Neural cell (in vitro differentiated cells): ENCODE results near the gene TSPYL2. TPM values are rescaled to one million over a fixed set of nuclear protein-coding genes. Genes with fewer than 3 reads are reported as not detected.

Experiments used
- H2AFZ ChIP-seq: fragments of 200-600, 300-800 bp; sonication (generic), shearing (Covaris generic); 2 replicates; pipeline ENCODE4 v1.6.0; 2014; ENCODE audit warnings: low read depth, mild to moderate bottlenecking, antibody characterized with exemption, low read length, moderate library complexity
- H3F3A ChIP-seq: fragments of 200-600 bp; shearing (Covaris generic); 2 replicates; pipeline ENCODE4 v1.6.1; 2016; ENCODE audit warnings: mild to moderate bottlenecking, moderate library complexity, mixed read lengths, antibody characterized with exemption, low read length; ENCODE audit not compliant: insufficient read depth, poor library complexity, severe bottlenecking
- H3K27ac ChIP-seq: fragments of 200-600, 300-800 bp; sonication (generic), shearing (Covaris generic); 2 replicates; pipeline ENCODE4 v1.5.1; 2014; ENCODE audit warnings: mild to moderate bottlenecking, low read length, moderate library complexity
- H3K27me3 ChIP-seq: fragments of 300-800, 200-600 bp; sonication (generic), shearing (Covaris generic); 2 replicates; pipeline ENCODE4 v1.6.0; 2014; ENCODE audit warnings: mild to moderate bottlenecking, low read depth, low read length, moderate library complexity; ENCODE audit not compliant: insufficient read depth
- H3K36me3 ChIP-seq: fragments of 300-800, 200-600 bp; sonication (generic), shearing (Covaris generic); 2 replicates; pipeline ENCODE4 v1.5.1; 2014; ENCODE audit warnings: mild to moderate bottlenecking, antibody characterized with exemption, low read length, moderate library complexity; ENCODE audit not compliant: insufficient read depth
- H3K4me2 ChIP-seq: fragments of 300-800, 200-600 bp; sonication (generic), shearing (Covaris generic); 2 replicates; pipeline ENCODE4 v1.6.0; 2014; ENCODE audit warnings: mild to moderate bottlenecking, low read length
- H3K4me3 ChIP-seq: fragments of 300-800, 200-600 bp; sonication (generic), shearing (Covaris generic); 2 replicates; pipeline ENCODE4 v1.5.1; 2014; ENCODE audit warnings: mild to moderate bottlenecking, low read length, moderate library complexity
- H3K79me2 ChIP-seq: fragments of 200-600 bp; shearing (Covaris generic); replicated peaks from 2 replicates; pipeline ENCODE4 v1.6.0; 2014; ENCODE audit warnings: mild to moderate bottlenecking, low read length, moderate library complexity; ENCODE audit not compliant: insufficient read depth
- H3K9ac ChIP-seq: fragments of 300-800, 200-600 bp; sonication (generic), shearing (Covaris generic); 2 replicates; pipeline ENCODE4 v1.6.1; 2016; ENCODE audit warnings: mild to moderate bottlenecking, low read length, mixed read lengths
- H3K9me2 ChIP-seq: fragments of 200-600 bp; shearing (Covaris generic); 2 replicates; pipeline ENCODE4 v1.6.1; 2016; ENCODE audit warnings: mild to moderate bottlenecking, low read length, mixed read lengths; ENCODE audit not compliant: insufficient read depth
- H3K9me3 ChIP-seq: fragments of 200-600, 300-800 bp; sonication (generic), shearing (Covaris generic); 2 replicates; pipeline ENCODE4 v1.6.1; 2016; ENCODE audit warnings: mild to moderate bottlenecking, mixed run types, low read length, moderate library complexity, mixed read lengths
- H4K20me1 ChIP-seq: fragments of 200-600 bp; shearing (Covaris generic); 2 replicates; pipeline ENCODE4 v1.6.1; 2016; ENCODE audit warnings: mild to moderate bottlenecking, mixed run types; ENCODE audit not compliant: insufficient read depth
- EP300 ChIP-seq: fragments of 450-650 bp; conservative IDR thresholded peaks from 2 replicates; pipeline ENCODE4 v1.6.1; 2014; ENCODE audit warnings: antibody characterized with exemption, mild to moderate bottlenecking, moderate library complexity; ENCODE audit not compliant: poor library complexity, severe bottlenecking
- EZH2 ChIP-seq: fragments of 200-600, 300-800 bp; shearing (Covaris generic), sonication (generic); IDR thresholded peaks from 2 replicates; pipeline ENCODE4 v1.6.1; 2014; ENCODE audit warnings: antibody characterized with exemption, low read length, borderline replicate concordance, mild to moderate bottlenecking; ENCODE audit not compliant: insufficient read depth, poor library complexity, severe bottlenecking
- MXI1 ChIP-seq: fragments of 450-650 bp; conservative IDR thresholded peaks from 2 replicates; pipeline ENCODE4 v1.6.1; 2014; ENCODE audit warnings: antibody characterized with exemption, mild to moderate bottlenecking; ENCODE audit not compliant: poor library complexity, severe bottlenecking
- POLR2AphosphoS5 ChIP-seq: IDR thresholded peaks from 2 replicates; pipeline ENCODE4 v1.6.1; 2012
- RAD21 ChIP-seq: fragments of 450-650 bp; conservative IDR thresholded peaks from 2 replicates; pipeline ENCODE4 v1.6.1; 2014; ENCODE audit warnings: antibody characterized with exemption, mild to moderate bottlenecking, moderate library complexity
- REST ChIP-seq: IDR thresholded peaks from 2 replicates; pipeline ENCODE4 v1.6.1; 2012; ENCODE audit warnings: borderline replicate concordance
- SMC3 ChIP-seq: fragments of 450-650 bp; conservative IDR thresholded peaks from 2 replicates; pipeline ENCODE4 v1.6.1; 2014; ENCODE audit warnings: antibody characterized with exemption, mild to moderate bottlenecking, moderate library complexity; ENCODE audit not compliant: poor library complexity
- TAF1 ChIP-seq: IDR thresholded peaks from 2 replicates; pipeline ENCODE4 v1.6.1; 2012; ENCODE audit warnings: low read depth
- polyA plus RNA-seq: library from polyadenylated mRNA; depleted of rRNA; stranded (reverse); fragments of >200 nt; gene quantifications from 2 replicates; pipeline ENCODE4 v1.2.3, GENCODE V29; 2014
- TF ChIP-seq, protein P1 (sequence below): fragments of 450-650 bp; IDR thresholded peaks from 2 replicates; pipeline ENCODE4 v1.5.1; 2014; ENCODE audit warnings: antibody characterized with exemption, mild to moderate bottlenecking, moderate library complexity; ENCODE audit not compliant: poor library complexity, severe bottlenecking

TSPYL2 gene
- polyA plus RNA-seq, 1 donor from 2014 or later: 43.2 TPM

DNA sequence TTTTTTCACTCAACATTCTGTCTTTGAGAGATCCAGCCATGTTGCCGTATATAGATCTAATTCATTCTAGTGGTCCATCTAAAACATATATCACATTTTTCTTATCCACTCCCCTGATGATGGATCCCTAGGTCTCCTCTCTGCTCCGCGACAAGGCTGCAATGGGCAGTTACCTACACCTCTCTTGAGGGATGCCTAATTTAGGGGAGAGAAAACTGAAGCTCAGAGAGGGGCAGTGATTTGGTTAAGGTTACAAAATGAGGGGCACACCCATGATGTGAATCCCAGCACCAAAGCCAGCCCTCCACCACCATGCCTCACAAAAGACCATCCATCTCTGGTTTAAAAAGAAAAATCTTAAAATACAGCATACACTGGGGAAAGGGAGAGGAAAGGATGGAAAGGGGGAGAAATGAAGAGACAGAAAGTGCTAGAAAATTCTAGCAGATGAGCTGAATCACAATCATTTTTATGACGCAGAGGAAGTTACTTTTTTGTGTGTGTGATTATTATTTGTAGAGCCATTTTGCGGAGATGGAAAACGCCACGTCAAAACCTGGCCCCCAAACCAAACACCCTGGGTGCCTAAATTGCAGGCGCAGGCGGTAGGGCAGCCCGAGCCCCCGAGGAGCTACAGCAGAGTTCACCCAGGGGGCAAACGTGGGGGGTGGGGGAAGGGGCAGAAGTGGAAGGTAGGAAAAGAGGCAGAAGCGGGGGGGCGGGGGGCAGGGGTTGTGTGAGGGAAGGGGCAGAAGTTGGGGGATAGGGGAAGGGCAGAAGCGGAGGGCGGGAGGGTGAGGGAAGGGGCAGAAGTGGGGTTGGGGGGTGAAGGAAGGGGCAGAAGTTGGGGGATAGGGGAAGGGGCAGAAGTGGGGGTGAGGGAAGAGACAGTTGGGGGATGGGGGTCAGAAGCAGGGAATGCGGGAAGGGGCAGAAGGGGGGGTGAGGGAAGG, 1.3 kb upstream of the TSPYL2 start:
- no peaks in the 10 kb centered on the region for H3K79me2 ChIP-seq
- no peak overlapping the region for H2AFZ ChIP-seq
- no peaks in the 10 kb centered on the region for H3F3A ChIP-seq
- no peaks in the 10 kb centered on the region for H3K9me3 ChIP-seq
- no peaks in the 10 kb centered on the region for H4K20me1 ChIP-seq
- no peaks in the 10 kb centered on the region for H3K36me3 ChIP-seq
- H3K4me2 ChIP-seq: no peak overlapping the region
- H3K27ac ChIP-seq: peak overlapping the region; percentile 20
- TF ChIP-seq, protein P1, sequence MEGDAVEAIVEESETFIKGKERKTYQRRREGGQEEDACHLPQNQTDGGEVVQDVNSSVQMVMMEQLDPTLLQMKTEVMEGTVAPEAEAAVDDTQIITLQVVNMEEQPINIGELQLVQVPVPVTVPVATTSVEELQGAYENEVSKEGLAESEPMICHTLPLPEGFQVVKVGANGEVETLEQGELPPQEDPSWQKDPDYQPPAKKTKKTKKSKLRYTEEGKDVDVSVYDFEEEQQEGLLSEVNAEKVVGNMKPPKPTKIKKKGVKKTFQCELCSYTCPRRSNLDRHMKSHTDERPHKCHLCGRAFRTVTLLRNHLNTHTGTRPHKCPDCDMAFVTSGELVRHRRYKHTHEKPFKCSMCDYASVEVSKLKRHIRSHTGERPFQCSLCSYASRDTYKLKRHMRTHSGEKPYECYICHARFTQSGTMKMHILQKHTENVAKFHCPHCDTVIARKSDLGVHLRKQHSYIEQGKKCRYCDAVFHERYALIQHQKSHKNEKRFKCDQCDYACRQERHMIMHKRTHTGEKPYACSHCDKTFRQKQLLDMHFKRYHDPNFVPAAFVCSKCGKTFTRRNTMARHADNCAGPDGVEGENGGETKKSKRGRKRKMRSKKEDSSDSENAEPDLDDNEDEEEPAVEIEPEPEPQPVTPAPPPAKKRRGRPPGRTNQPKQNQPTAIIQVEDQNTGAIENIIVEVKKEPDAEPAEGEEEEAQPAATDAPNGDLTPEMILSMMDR: no peak
- TF ChIP-seq REST: no peak
- no peak for TF ChIP-seq MXI1
- no peak for TF ChIP-seq SMC3
- no peak for TF ChIP-seq EP300
- no peak for TF ChIP-seq RAD21
- no peak for TF ChIP-seq EZH2
- no peak for TF ChIP-seq POLR2AphosphoS5
- no peak for TF ChIP-seq TAF1
- H3K9ac ChIP-seq: no peak overlapping the region
- no peaks in the 10 kb centered on the region for H3K27me3 ChIP-seq
- no peaks in the 10 kb centered on the region for H3K9me2 ChIP-seq
- H3K4me3 ChIP-seq: no peak overlapping the region

DNA sequence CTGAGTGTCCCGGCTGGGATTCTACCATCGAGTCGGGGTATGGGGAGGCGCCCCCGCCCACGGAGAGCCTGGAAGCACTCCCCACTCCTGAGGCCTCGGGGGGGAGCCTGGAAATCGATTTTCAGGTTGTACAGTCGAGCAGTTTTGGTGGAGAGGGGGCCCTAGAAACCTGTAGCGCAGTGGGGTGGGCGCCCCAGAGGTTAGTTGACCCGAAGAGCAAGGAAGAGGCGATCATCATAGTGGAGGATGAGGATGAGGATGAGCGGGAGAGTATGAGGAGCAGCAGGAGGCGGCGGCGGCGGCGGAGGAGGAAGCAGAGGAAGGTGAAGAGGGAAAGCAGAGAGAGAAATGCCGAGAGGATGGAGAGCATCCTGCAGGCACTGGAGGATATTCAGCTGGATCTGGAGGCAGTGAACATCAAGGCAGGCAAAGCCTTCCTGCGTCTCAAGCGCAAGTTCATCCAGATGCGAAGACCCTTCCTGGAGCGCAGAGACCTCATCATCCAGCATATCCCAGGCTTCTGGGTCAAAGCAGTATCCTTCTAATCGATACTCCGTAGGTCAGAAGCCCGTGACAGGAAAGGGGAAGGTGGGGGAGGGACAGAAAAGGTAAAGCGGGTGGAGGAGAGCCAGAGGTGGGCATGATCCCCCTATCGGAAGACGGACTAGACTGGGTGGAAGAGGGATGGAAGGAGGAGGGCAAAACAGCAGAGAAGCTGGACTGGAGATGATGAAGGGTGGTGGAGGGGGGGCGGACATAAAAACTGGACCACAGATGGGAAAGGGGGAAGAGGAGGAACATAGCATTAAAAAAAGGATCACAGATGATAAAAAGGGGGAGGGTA, 828 bp downstream of the TSPYL2 start:
- H4K20me1 ChIP-seq: no peaks in the 10 kb centered on the region
- peak overlapping the region; percentile 87 for H3K27ac ChIP-seq
- no peaks in the 10 kb centered on the region for H3F3A ChIP-seq
- H3K4me3 ChIP-seq: peak overlapping the region; percentile 82
- peak overlapping the region; percentile 85 for H3K9ac ChIP-seq
- H3K79me2 ChIP-seq: no peaks in the 10 kb centered on the region
- no peaks in the 10 kb centered on the region for H3K36me3 ChIP-seq
- H3K9me3 ChIP-seq: no peaks in the 10 kb centered on the region
- no peaks in the 10 kb centered on the region for H3K9me2 ChIP-seq
- H3K27me3 ChIP-seq: no peaks in the 10 kb centered on the region
- H3K4me2 ChIP-seq: peak overlapping the region; percentile 48
- no peak for TF ChIP-seq EZH2
- no peak for TF ChIP-seq TAF1
- H2AFZ ChIP-seq: no peak overlapping the region
